Lung (tissue), 12 donors: ENCODE results near the gene FAM168B. TPM values are rescaled to one million over a fixed set of nuclear protein-coding genes. Genes with fewer than 3 reads are reported as not detected.

Experiments used
- ATAC-seq: fragments of 200-7000 bp; cut with Tn5 transposase; one replicate; pipeline ENCODE4 v1.9.1; 2020; ENCODE audit warnings: moderate number of reproducible peaks; ENCODE audit not compliant: insufficient read depth, low FRiP score
- DNase-seq, 3 donors: peaks; one replicate each; pipeline ENCODE4 v3.0.0-alpha.2; 2013 to 2017
- H3K27ac ChIP-seq, 2 donors: one replicate each; pipeline ENCODE4 v1.5.1; 2013; ENCODE audit warnings: mild to moderate bottlenecking in 2 of 2, moderate library complexity in 2 of 2, control low read depth in 1 of 2, inconsistent platforms in 1 of 2, low read depth in 1 of 2, low read length in 1 of 2
- H3K27me3 ChIP-seq, 3 donors: one replicate each; pipeline ENCODE4 v1.5.1; 2013; ENCODE audit warnings: low read length in 2 of 3; ENCODE audit not compliant: control insufficient read depth in 3 of 3, insufficient read depth in 3 of 3
- H3K36me3 ChIP-seq, 4 donors: one replicate each; pipeline ENCODE4 v1.5.1; 2013; ENCODE audit warnings: low read length in 4 of 4, mild to moderate bottlenecking in 1 of 4, moderate library complexity in 1 of 4; ENCODE audit not compliant: control insufficient read depth in 4 of 4, insufficient read depth in 4 of 4
- H3K4me1 ChIP-seq, 5 donors: one replicate each; pipeline ENCODE4 v1.5.1; 2013; ENCODE audit warnings: low read length in 5 of 5, mild to moderate bottlenecking in 2 of 5, moderate library complexity in 1 of 5; ENCODE audit not compliant: control insufficient read depth in 5 of 5, insufficient read depth in 5 of 5
- H3K4me3 ChIP-seq: one replicate; pipeline ENCODE4 v1.5.1; 2013; ENCODE audit warnings: mild to moderate bottlenecking, control low read depth, moderate library complexity
- H3K9ac ChIP-seq, 2 donors: one replicate each; pipeline ENCODE4 v1.5.1; 2013; ENCODE audit warnings: low read length in 2 of 2, control low read depth in 1 of 2; ENCODE audit not compliant: insufficient read depth in 1 of 2
- H3K9me3 ChIP-seq, 4 donors: one replicate each; pipeline ENCODE4 v1.5.1; 2013; ENCODE audit warnings: low read length in 3 of 4, mild to moderate bottlenecking in 1 of 4, moderate library complexity in 1 of 4; ENCODE audit not compliant: control insufficient read depth in 4 of 4, insufficient read depth in 3 of 4
- CTCF ChIP-seq: IDR thresholded peaks from 2 replicates; pipeline ENCODE4 v1.5.1; 2012; ENCODE audit warnings: mild to moderate bottlenecking; ENCODE audit errors: control extremely low read depth, extremely low read depth
- WGBS, 2 donors: extraction: QIAGEN DNeasy Blood & Tissue Kit; methylation state at CpG; one replicate each; pipeline ENCODE4 v1.1.7; 2013; 5-methylcytosine and 5-hydroxymethylcytosine counted together
- polyA plus RNA-seq, 2 donors: library from polyadenylated mRNA; stranded (reverse); fragments of 200-250 nt; gene quantifications; one replicate each; pipeline ENCODE4 v1.2.1, GENCODE V29; 2013
- total RNA-seq, 2 donors: library from RNA; depleted of rRNA in 1 of 2; stranded (reverse); fragments of >200 nt in 1 of 2; gene quantifications; one replicate each; pipeline ENCODE4 v1.2.1, GENCODE V29; 2014 to 2021
- donor health status: control.
- donor health status: control.
- donor health status: Bipolar disorder and iron deficiency.
- donor health status: healthy.
- donor health status: DM: yes; HTN: yes; CAD: no.

The FAM168B gene
- total and polyA plus RNA-seq, 4 donors = 20.4 to 79.7 (median 40.1) TPM

- TF ChIP-seq CTCF = no peak
- Histone ChIP-seq H3K4me1 (peaks cover 0 to 9% (median 0%) of the 10 kb centered on the region in 5 donors), H3K36me3 (peaks cover 25 to 61% (median 47%) of the 10 kb centered on the region in 4 donors), H3K4me3 (no peak overlapping the region), H3K27ac (no peak overlapping the region), H3K9me3 (no peaks in the 10 kb centered on the region), H3K9ac (no peak overlapping the region), H3K27me3 (no peaks in the 10 kb centered on the region)
- ATAC-seq = no peak
- DNase-seq = no peak
- WGBS, 2 donors = 95 to 96% methylated on average over 8 of the region's 8 CpGs
Observed at GRCh38 chr2:131052741-131053263, 40.5 kb downstream of the FAM168B start.

- H3K27ac ChIP-seq = no peak overlapping the region
- no peaks in the 10 kb centered on the region for H3K9me3 ChIP-seq
- H3K36me3 ChIP-seq = peaks cover 27 to 65% (median 45%) of the 10 kb centered on the region in 4 donors
- H3K9ac ChIP-seq = no peak overlapping the region
- no peak overlapping the region for H3K4me3 ChIP-seq
- no peak for ATAC-seq
- H3K27me3 ChIP-seq = no peaks in the 10 kb centered on the region
- H3K4me1 ChIP-seq = no peaks in the 10 kb centered on the region
- WGBS, 2 donors = 92 to 96% methylated on average over 8 of the region's 8 CpGs
- DNase-seq = no peak
- no peak for TF ChIP-seq CTCF
Observed at GRCh38 chr2:131050896-131051295, 42.4 kb downstream of the FAM168B start.

GRCh38 chr2:131049150-131049718, 44.0 kb downstream of the FAM168B start:
- WGBS, 2 donors = 92 to 96% methylated on average over 7 of the region's 7 CpGs

More at GRCh38 chr2:131049150-131049718, 44.0 kb downstream of the FAM168B start:
- ATAC-seq = no peak
- no peak overlapping the region for H3K9ac ChIP-seq
- H3K36me3 ChIP-seq = peaks cover 17 to 57% (median 33%) of the 10 kb centered on the region in 4 donors
- no peaks in the 10 kb centered on the region for H3K4me1 ChIP-seq
- H3K9me3 ChIP-seq = no peaks in the 10 kb centered on the region
- H3K27me3 ChIP-seq = no peaks in the 10 kb centered on the region
- no peak overlapping the region for H3K4me3 ChIP-seq
- DNase-seq = no peak
- TF ChIP-seq CTCF = no peak
- H3K27ac ChIP-seq = no peak overlapping the region
